Measurements from ENCODE around the gene KRT80.
A peak's percentile ranks its signal among the peaks of the same experiment; 100 is the strongest.
"Not testable (repeated sequence)": the region's sequence is repeated elsewhere in the genome, so short reads cannot be mapped to it uniquely, and the experiment has no call there.

KRT80 gene

GRCh38 chr12:52191841-52192791, at the start of gene KRT80:
Gene KRT80, minus strand, starts transcription at chr12:52192014. Its CDS starts 112 bp downstream, at chr12:52191902.
- peak in 2 of 4 experiments; percentile 2 to 10 for DNase-seq (ENCODE audit: low read depth in 4 of 4, low spot score in 1 of 4)

- no peak for DNase-seq (ENCODE audit: low read depth in 4 of 4, low spot score in 1 of 4)
These were observed 49.5 kb upstream of the KRT80 start for GRCh38 chr12:52241205-52241842.

- DNase-seq (ENCODE audit: low read depth in 4 of 4, low spot score in 1 of 4) = not testable (repeated sequence)
These were observed 48.4 kb upstream of the KRT80 start for GRCh38 chr12:52240247-52240646.

GRCh38 chr12:52239767-52240166, 48.0 kb upstream of the KRT80 start:
- DNase-seq (ENCODE audit: low read depth in 4 of 4, low spot score in 1 of 4) = no peak

- DNase-seq (ENCODE audit: low read depth in 4 of 4, low spot score in 1 of 4) = no peak
These were observed 47.3 kb upstream of the KRT80 start for GRCh38 chr12:52238916-52239646.

- no peak for DNase-seq (ENCODE audit: low read depth in 4 of 4, low spot score in 1 of 4)
These were observed 46.5 kb upstream of the KRT80 start for GRCh38 chr12:52238207-52238840.

GRCh38 chr12:52236386-52237050, 44.7 kb upstream of the KRT80 start:
- DNase-seq (ENCODE audit: low read depth in 4 of 4, low spot score in 1 of 4) = no peak

GRCh38 chr12:52235822-52236361, 44.1 kb upstream of the KRT80 start:
- DNase-seq (ENCODE audit: low read depth in 4 of 4, low spot score in 1 of 4) = no peak

- DNase-seq (ENCODE audit: low read depth in 4 of 4, low spot score in 1 of 4) = no peak
These were observed 43.4 kb upstream of the KRT80 start for GRCh38 chr12:52235001-52235764.

GRCh38 chr12:52234223-52234810, 42.5 kb upstream of the KRT80 start:
- DNase-seq (ENCODE audit: low read depth in 4 of 4, low spot score in 1 of 4) = no peak

- DNase-seq (ENCODE audit: low read depth in 4 of 4, low spot score in 1 of 4) = no peak
These were observed 41.8 kb upstream of the KRT80 start for GRCh38 chr12:52233462-52234207.

- DNase-seq (ENCODE audit: low read depth in 4 of 4, low spot score in 1 of 4) = no peak
These were observed 41.1 kb upstream of the KRT80 start, which contains the start of gene KRT7 for GRCh38 chr12:52232674-52233461. Gene KRT7, plus strand, starts transcription at chr12:52233243. Its CDS starts 54 bp downstream, at chr12:52233297.

- DNase-seq (ENCODE audit: low read depth in 4 of 4, low spot score in 1 of 4) = no peak
These were observed 40.4 kb upstream of the KRT80 start for GRCh38 chr12:52232203-52232673.

- DNase-seq (ENCODE audit: low read depth in 4 of 4, low spot score in 1 of 4) = no peak
These were observed 39.7 kb upstream of the KRT80 start for GRCh38 chr12:52231305-52232202.

- no peak for DNase-seq (ENCODE audit: low read depth in 4 of 4, low spot score in 1 of 4)
These were observed 38.8 kb upstream of the KRT80 start for GRCh38 chr12:52230364-52231281.

Data from stimulated activated CD4-positive, alpha-beta T cell treated with anti-CD3 and anti-CD28 coated beads, Interleukin-1b, Interleukin-23, amount 100 ng/mL, for 24 hours (primary cell).